GM19455 (cell line): ENCODE measurements around the gene ATPAF1.

ENCODE experiments used
- ATAC-seq: cut with Tn5 transposase; IDR thresholded peaks from one replicate; pipeline ENCODE4 v1.9.1; 2021; ENCODE audit not compliant: unreplicated experiment

The ATPAF1 gene

GRCh38 chr1:46594063-46594462 lies 74.1 kb downstream of the ATPAF1 start:
- no peak for ATAC-seq

- no peak for ATAC-seq
Observed at GRCh38 chr1:46592823-46593222, 75.3 kb downstream of the ATPAF1 start.

- ATAC-seq, result no peak
Observed at GRCh38 chr1:46589529-46589928, 78.6 kb downstream of the ATPAF1 start.

- no peak for ATAC-seq
Observed at GRCh38 chr1:46587069-46587468, 81.1 kb downstream of the ATPAF1 start.

GRCh38 chr1:46585312-46585938 lies 82.7 kb downstream of the ATPAF1 start:
- no peak for ATAC-seq

- no peak for ATAC-seq
Observed at GRCh38 chr1:46583494-46583893, 84.7 kb downstream of the ATPAF1 start.

GRCh38 chr1:46582972-46583371 lies 85.2 kb downstream of the ATPAF1 start:
- no peak for ATAC-seq
